Small intestine (tissue), 16 donors: Measurements from ENCODE around the gene FAM76B. TPM values are rescaled to one million over a fixed set of nuclear protein-coding genes. Genes with fewer than 3 reads are reported as not detected.
A peak's percentile ranks its signal among the peaks of the same experiment; 100 is the strongest.

Experiments
- DNase-seq, 2 donors: peaks; one replicate each; pipeline versions ENCODE4 v3.0.0 to v3.0.0-alpha.2; 2013
- FAIRE-seq: peaks from 2 replicates; lab custom pipeline; 2012; peaks lifted over from hg19 to GRCh38; lab: Jason Lieb, UNC
- H3K27ac ChIP-seq, 3 donors: one replicate each; pipeline ENCODE4 v1.5.1; 2013; ENCODE audit warnings: low read length in 2 of 3, mild to moderate bottlenecking in 2 of 3, control low read depth in 1 of 3, inconsistent platforms in 1 of 3, low read depth in 1 of 3, moderate library complexity in 1 of 3
- H3K27me3 ChIP-seq, 3 donors: one replicate each; pipeline ENCODE4 v1.6.1; 2013; ENCODE audit warnings: low read length in 3 of 3, inconsistent platforms in 1 of 3; ENCODE audit not compliant: control insufficient read depth in 3 of 3, insufficient read depth in 3 of 3
- H3K36me3 ChIP-seq, 3 donors: one replicate each; pipeline ENCODE4 v1.6.1; 2013; ENCODE audit warnings: low read length in 3 of 3, inconsistent platforms in 1 of 3, low read depth in 1 of 3, mild to moderate bottlenecking in 1 of 3, moderate library complexity in 1 of 3; ENCODE audit not compliant: control insufficient read depth in 3 of 3, insufficient read depth in 2 of 3
- H3K4me1 ChIP-seq, 3 donors: one replicate each; pipeline ENCODE4 v1.6.1; 2013; ENCODE audit warnings: low read length in 2 of 3, inconsistent platforms in 1 of 3, low read depth in 1 of 3, mild to moderate bottlenecking in 1 of 3, moderate library complexity in 1 of 3; ENCODE audit not compliant: control insufficient read depth in 3 of 3, insufficient read depth in 2 of 3
- H3K4me3 ChIP-seq, 3 donors: one replicate each; pipeline ENCODE4 v1.5.1; 2013; ENCODE audit warnings: low read length in 3 of 3, control low read depth in 1 of 3, inconsistent platforms in 1 of 3, low read depth in 1 of 3, mild to moderate bottlenecking in 1 of 3, moderate library complexity in 1 of 3
- H3K9me3 ChIP-seq, 2 donors: one replicate each; pipeline ENCODE4 v1.6.1; 2013; ENCODE audit warnings: low read depth in 1 of 2, low read length in 1 of 2; ENCODE audit not compliant: control insufficient read depth in 2 of 2, insufficient read depth in 1 of 2
- WGBS, 3 donors: extraction: QIAGEN DNeasy Blood & Tissue Kit; methylation state at CpG; one replicate each; pipeline ENCODE4 v1.1.7; 2013; 5-methylcytosine and 5-hydroxymethylcytosine counted together
- long read RNA-seq, 10 donors: transcript quantifications; one replicate each; lab custom pipeline, GENCODE V29; 2026
- polyA plus RNA-seq, 4 donors: library from polyadenylated mRNA; stranded (reverse) in 3 of 4; unstranded in 1 of 4; fragments of 200-250 nt in 3 of 4; fragments of 120-200 nt in 1 of 4; gene quantifications; one replicate each; pipeline versions ENCODE4 v1.2.1 to v1.2.3, GENCODE V29; 2013
- donor health status: healthy with polysubstance abuse.
- donor health status: control.
- donor health status: control.
- donor health status: Bipolar disorder and iron deficiency.
- donor health status: healthy.

The FAM76B gene
- polyA plus RNA-seq = 10 to 100 TPM; 10.3 to 32.4 (median 10.6) TPM
- long read RNA-seq, donor 1, partial matches to known transcripts = 177 of 259 reads
- long read RNA-seq, donor 1, other reads (novel, unspliced or antisense) = 77 of 259 reads
- long read RNA-seq, donor 2, partial matches to known transcripts = 0 of 1 reads
- long read RNA-seq, donor 2, other reads (novel, unspliced or antisense) = 0 of 1 reads
- long read RNA-seq, donor 3, partial matches to known transcripts = 0 of 5 reads
- long read RNA-seq, donor 3, other reads (novel, unspliced or antisense) = 0 of 5 reads
- long read RNA-seq, donor 4 = 0 reads
- long read RNA-seq, donor 5 = 0 reads
- long read RNA-seq, donor 6, partial matches to known transcripts = 0 of 2 reads
- long read RNA-seq, donor 6, other reads (novel, unspliced or antisense) = 0 of 2 reads
- long read RNA-seq, donor 7 = 0 reads
- long read RNA-seq, donor 8 = 0 reads
- long read RNA-seq, donor 9 = 0 reads
- long read RNA-seq, donor 10, partial matches to known transcripts = 0 of 6 reads
- long read RNA-seq, donor 10, other reads (novel, unspliced or antisense) = 0 of 6 reads

GRCh38 chr11:95789506-95790122, at the start of gene FAM76B:
Gene FAM76B (minus strand): TSS chr11:95789782. CDS start chr11:95789478, 304 bp downstream.
- H3K9me3 ChIP-seq = no peaks in the 10 kb centered on the region
- peaks cover 0 to 14% (median 3%) of the 10 kb centered on the region in 3 donors for H3K4me1 ChIP-seq
- H3K4me3 ChIP-seq = peak within 1 kb of the TSS; percentile 74 to 96 (median 84)
- 0% methylated on average over 53 to 62 of the region's 62 CpGs for WGBS, 3 donors
- H3K27ac ChIP-seq = peak within 1 kb of the TSS; percentile 94 to 100 (median 100)
- DNase-seq (peak; percentile 99 to 100), FAIRE-seq (no peak)
- no peaks in the 10 kb centered on the region for H3K27me3 ChIP-seq
- H3K36me3 ChIP-seq = peaks cover 3 to 7% (median 6%) of the 10 kb centered on the region in 3 donors

DNA sequence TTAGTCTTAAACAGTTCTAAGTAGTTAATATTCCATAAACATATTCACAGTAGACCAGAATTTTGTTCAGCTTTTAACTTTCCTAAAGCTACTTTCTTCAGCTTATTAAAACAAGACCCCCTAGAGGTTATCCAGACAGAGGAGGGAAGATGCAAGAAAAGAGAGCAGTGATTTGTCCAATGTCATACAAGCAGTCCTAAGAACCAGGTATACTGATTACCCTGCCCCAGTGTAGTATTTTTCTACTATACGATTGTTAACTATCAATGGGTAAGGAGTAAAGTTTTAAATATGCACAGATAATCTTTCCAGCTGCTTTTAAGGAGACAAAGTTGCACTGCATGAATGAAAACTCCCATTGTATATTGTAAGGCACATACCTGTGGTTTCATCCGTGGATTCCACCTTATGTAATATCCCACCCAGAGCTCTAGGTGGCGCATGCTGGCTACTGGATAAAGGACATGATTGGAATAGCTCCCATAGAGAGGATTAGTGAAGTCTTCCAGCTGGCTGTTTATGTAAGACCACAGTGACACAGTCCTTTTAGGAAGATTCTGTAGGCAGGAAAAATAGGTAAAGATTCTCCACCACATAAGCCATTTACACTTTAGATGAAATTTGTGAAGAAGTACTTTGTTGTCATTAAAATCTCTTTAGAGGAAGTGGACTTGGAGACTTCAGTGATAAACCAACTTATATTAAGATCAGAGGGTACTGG, 46.3 kb upstream of the FAM76B start:
- Histone ChIP-seq H3K27ac (no peak overlapping the region), H3K4me1 (no peaks in the 10 kb centered on the region), H3K9me3 (no peaks in the 10 kb centered on the region), H3K4me3 (no peak overlapping the region), H3K36me3 (peaks cover 0 to 6% (median 4%) of the 10 kb centered on the region in 3 donors), H3K27me3 (no peaks in the 10 kb centered on the region)
- DNase-seq = peak; percentile 77
- no peak for FAIRE-seq
- WGBS, 3 donors = 12 to 24% (median 19%) methylated on average over 3 of the region's 3 CpGs

DNA sequence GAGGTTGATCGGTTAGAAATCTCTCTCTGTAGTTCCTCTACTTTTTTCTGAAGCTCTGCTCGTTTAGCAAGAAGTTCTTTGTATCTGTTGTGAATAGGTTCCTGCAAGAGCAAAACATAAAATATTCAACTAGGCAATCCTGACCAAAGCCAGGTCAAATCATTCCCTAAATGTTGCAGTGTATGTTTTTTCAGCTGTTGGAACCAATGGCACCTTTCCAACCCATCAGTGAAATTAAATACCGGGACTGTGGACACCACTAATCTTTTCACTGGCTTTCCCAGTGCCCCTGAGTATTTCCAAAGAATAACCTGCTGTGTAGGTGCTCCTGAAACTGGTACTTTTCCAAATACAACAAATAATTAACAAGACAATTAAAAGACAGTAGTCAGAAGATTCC, 45.8 kb upstream of the FAM76B start:
- FAIRE-seq = no peak
- H3K27me3 ChIP-seq = no peaks in the 10 kb centered on the region
- peaks cover 0 to 6% (median 4%) of the 10 kb centered on the region in 3 donors for H3K36me3 ChIP-seq
- 63 to 77% (median 76%) methylated on average over 3 of the region's 3 CpGs for WGBS, 3 donors
- no peaks in the 10 kb centered on the region for H3K4me1 ChIP-seq
- no peak overlapping the region for H3K4me3 ChIP-seq
- H3K27ac ChIP-seq = no peak overlapping the region
- DNase-seq = no peak
- H3K9me3 ChIP-seq = no peaks in the 10 kb centered on the region

DNA sequence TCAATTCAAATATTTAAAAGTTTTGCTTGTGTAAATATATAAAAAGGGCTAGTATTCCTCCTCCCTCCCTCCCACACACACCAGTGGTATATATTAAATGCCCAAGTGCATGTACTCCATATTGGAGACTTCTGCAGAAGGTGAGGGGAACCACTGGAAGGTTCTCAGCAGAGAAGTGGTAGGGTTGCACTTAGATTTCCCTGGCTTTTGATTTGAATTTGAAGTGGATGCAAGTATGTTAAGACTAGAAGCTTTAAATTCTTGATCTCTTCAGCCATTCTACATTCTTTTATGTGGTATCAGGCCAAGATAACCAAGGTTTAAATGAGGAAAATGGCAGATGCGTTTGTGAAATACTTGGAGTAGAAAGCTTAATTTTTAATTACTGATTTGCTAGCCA, 43.8 kb upstream of the FAM76B start:
- Histone ChIP-seq H3K27ac (no peak overlapping the region), H3K4me3 (no peak overlapping the region), H3K9me3 (no peaks in the 10 kb centered on the region), H3K27me3 (no peaks in the 10 kb centered on the region), H3K36me3 (peaks cover 3 to 10% (median 7%) of the 10 kb centered on the region in 3 donors), H3K4me1 (no peaks in the 10 kb centered on the region)
- DNase-seq (no peak), FAIRE-seq (no peak)
- WGBS, 3 donors = 48 to 85% (median 48%) methylated on average over 1 of the region's 1 CpG

GRCh38 chr11:95832763-95833162, 43.2 kb upstream of the FAM76B start:
- DNase-seq = no peak
- peaks cover 3 to 8% (median 7%) of the 10 kb centered on the region in 3 donors for H3K36me3 ChIP-seq
- 66 to 74% (median 73%) methylated on average over 3 of the region's 3 CpGs for WGBS, 3 donors
- H3K27ac ChIP-seq = no peak overlapping the region
- H3K27me3 ChIP-seq = no peaks in the 10 kb centered on the region
- H3K4me1 ChIP-seq = no peaks in the 10 kb centered on the region
- FAIRE-seq = no peak
- H3K4me3 ChIP-seq = no peak overlapping the region
- H3K9me3 ChIP-seq = no peaks in the 10 kb centered on the region

DNA sequence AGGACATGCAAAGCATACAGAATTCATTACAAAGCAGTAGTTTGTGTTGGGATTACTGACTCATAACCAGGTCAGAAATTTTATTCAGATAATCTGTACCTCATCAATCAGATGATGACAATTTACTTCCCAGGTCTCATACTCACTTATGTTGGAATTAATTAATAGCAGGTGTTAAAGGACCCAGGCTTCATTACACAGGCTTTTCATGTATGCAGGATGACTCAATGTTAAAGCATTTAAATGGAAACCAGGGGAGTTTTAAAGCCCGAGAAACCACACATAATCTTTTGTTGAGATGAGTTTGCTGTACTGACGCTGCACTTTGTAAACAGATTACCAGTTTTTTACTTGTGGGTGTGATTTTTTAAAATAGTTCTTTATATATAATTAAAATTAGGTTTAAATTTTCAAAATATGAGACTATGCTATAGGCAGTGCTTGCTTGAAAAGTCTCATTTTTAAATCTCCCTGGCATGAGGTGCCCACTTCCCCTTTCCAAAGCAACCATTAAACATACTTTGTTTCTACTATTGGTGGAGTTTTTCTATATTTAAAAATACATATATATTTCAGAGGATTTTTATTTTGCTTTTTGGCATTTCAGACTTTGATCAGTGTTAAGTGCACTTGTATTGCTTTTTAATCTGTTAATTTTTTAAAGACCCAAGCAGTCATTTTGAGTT, 41.8 kb upstream of the FAM76B start:
- Histone ChIP-seq H3K27ac (no peak overlapping the region), H3K36me3 (peaks cover 3 to 7% (median 6%) of the 10 kb centered on the region in 3 donors), H3K4me3 (no peak overlapping the region), H3K27me3 (no peaks in the 10 kb centered on the region), H3K9me3 (no peaks in the 10 kb centered on the region), H3K4me1 (no peaks in the 10 kb centered on the region)
- no peak for DNase-seq
- WGBS, 3 donors = 70 to 79% (median 71%) methylated on average over 2 of the region's 2 CpGs
- FAIRE-seq = no peak

- Histone ChIP-seq H3K36me3 (peaks cover 5 to 10% (median 6%) of the 10 kb centered on the region in 3 donors), H3K9me3 (no peaks in the 10 kb centered on the region), H3K4me3 (no peak overlapping the region), H3K27me3 (no peaks in the 10 kb centered on the region), H3K4me1 (no peaks in the 10 kb centered on the region), H3K27ac (no peak overlapping the region)
- WGBS, 3 donors = 94 to 98% (median 96%) methylated on average over 1 of the region's 1 CpG
- FAIRE-seq (no peak), DNase-seq (no peak)
Observed at GRCh38 chr11:95829580-95830259, 40.1 kb upstream of the FAM76B start.
